22Rv1 (cell line): Measurements from ENCODE around the gene TLNRD1.
"Not testable (repeated sequence)": the region's sequence is repeated elsewhere in the genome, so short reads cannot be mapped to it uniquely, and the experiment has no call there.

ENCODE experiments used
- H3K27ac ChIP-seq: fragments of 450-650 bp; 2 replicates; pipeline ENCODE4 v1.5.1; 2017
- ZFX ChIP-seq: fragments of 450-650 bp; IDR thresholded peaks from 2 replicates; pipeline ENCODE4 v1.6.1; 2017; ENCODE audit warnings: antibody characterized with exemption, borderline replicate concordance
- TF ChIP-seq, protein P1 (sequence below): fragments of 450-650 bp; IDR thresholded peaks from 2 replicates; pipeline ENCODE4 v1.5.1; 2017; ENCODE audit warnings: mild to moderate bottlenecking

TLNRD1 gene

DNA sequence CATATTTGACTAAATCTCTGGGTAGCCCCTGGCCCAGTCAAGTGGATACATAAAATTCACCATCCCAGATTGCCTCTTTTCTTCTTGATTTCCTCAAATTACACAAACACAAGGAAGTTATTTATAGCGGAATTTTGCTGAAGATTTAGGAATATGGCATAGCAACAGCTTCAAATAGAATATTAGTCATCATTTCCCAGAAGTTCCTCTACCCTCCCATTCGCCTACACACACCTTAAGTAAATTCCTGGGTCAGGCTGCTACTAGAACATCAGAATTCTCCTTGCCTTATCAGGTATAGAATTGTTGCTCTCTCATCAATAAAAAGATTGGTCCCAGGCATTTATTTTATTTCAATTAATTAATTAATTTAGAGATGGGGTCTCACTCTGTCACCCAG lies 42.7 kb upstream of the TLNRD1 start:
- no peak overlapping the region for H3K27ac ChIP-seq
- TF ChIP-seq, protein P1, sequence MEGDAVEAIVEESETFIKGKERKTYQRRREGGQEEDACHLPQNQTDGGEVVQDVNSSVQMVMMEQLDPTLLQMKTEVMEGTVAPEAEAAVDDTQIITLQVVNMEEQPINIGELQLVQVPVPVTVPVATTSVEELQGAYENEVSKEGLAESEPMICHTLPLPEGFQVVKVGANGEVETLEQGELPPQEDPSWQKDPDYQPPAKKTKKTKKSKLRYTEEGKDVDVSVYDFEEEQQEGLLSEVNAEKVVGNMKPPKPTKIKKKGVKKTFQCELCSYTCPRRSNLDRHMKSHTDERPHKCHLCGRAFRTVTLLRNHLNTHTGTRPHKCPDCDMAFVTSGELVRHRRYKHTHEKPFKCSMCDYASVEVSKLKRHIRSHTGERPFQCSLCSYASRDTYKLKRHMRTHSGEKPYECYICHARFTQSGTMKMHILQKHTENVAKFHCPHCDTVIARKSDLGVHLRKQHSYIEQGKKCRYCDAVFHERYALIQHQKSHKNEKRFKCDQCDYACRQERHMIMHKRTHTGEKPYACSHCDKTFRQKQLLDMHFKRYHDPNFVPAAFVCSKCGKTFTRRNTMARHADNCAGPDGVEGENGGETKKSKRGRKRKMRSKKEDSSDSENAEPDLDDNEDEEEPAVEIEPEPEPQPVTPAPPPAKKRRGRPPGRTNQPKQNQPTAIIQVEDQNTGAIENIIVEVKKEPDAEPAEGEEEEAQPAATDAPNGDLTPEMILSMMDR = no peak
- no peak for TF ChIP-seq ZFX

DNA sequence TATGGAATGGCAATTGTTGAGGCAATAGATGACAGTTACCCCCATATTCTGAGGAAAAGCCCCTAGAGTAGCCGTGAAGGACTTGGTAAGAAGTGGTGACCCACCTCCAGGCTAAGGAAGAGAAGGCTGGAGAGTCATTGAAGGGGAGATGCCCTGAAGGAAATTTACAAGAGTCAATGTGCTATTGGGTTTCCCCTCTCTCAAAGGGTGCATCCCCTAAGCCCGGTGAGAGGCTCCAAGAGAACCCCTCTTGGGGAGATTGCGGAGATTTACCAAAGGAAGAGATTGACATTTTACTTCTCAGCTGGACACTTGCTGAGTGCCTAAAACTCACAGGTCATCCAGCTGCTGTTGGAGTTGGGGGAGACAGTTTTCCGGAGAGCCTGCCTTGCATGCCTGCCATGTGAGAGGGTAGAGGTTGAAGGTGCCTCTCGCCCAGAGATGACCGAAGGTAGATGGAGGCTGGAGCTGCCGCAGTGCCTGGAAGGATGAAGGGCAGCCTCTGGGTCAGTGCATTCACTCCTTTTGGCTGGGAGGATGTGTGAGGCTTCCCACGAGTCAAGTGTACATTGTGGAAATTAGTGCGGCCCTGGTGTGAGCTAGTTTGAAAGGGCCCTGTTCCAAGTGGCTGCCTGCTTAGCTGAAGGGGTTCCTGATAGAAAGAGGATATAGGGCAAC lies 41.8 kb upstream of the TLNRD1 start:
- H3K27ac ChIP-seq = no peak overlapping the region
- no peak for TF ChIP-seq ZFX
- TF ChIP-seq, protein P1 = no peak

DNA sequence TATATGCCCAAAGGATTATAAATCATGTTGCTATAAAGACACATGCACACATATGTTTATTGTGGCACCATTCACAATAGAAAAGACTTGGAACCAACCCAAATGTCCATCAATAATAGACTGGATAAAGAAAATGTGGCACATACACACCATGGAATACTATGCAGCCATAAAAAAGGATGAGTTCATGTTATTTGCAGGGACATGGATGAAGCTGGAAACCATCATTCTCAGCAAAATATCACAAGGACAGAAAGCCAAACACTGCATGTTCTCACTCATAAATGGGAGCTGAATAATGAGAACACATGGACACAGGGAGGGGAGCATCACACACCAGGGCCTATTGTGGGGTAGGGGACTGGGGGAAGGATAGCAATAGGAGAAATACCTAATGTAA lies 35.3 kb upstream of the TLNRD1 start:
- not testable (repeated sequence) for H3K27ac ChIP-seq

DNA sequence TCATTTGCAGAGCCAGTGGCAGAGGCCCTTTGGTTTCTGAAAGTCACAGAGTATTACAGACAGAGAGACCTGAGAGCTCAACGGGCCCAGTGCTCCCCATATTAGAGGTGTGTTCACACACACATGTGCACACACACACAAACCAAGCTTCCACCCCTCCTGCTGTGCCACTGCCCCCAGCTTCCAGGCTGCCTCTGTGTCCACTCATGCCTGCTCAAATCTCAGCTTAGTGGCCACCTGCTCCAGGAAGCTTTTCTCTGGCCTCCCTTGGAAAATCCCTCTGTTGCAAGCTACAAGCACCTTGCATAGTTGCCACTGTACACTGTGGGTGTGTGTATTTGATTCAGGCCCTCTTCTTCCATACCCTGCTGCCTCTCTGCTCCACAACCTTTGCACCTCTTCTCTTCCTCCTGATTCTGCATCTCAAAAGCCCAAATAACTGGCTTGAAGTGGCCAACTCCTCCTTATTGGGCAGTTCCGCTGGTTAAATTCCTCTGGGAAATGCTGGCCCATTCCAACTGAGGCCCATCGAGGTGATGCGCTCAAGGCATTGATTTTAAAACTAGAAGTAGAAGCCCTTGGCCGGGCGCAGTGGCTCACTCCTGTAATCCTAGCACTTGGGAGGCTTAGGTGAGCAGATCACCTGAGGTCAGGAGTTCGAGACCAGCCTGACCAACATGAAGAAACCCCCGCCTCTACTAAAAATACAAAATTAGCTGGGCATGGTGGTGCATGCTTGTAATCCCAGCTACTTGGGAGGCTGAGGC lies 34.1 kb upstream of the TLNRD1 start:
- TF ChIP-seq, protein P1 = no peak
- TF ChIP-seq ZFX = no peak
- no peak overlapping the region for H3K27ac ChIP-seq

GRCh38 chr15:80967451-80967850 lies 33.3 kb upstream of the TLNRD1 start:
- H3K27ac ChIP-seq = no peak overlapping the region
- TF ChIP-seq, protein P1 = no peak
- no peak for TF ChIP-seq ZFX

- TF ChIP-seq ZFX = no peak
- TF ChIP-seq, protein P1 = no peak
- no peak overlapping the region for H3K27ac ChIP-seq
Observed at GRCh38 chr15:80967991-80968510, 32.7 kb upstream of the TLNRD1 start.

DNA sequence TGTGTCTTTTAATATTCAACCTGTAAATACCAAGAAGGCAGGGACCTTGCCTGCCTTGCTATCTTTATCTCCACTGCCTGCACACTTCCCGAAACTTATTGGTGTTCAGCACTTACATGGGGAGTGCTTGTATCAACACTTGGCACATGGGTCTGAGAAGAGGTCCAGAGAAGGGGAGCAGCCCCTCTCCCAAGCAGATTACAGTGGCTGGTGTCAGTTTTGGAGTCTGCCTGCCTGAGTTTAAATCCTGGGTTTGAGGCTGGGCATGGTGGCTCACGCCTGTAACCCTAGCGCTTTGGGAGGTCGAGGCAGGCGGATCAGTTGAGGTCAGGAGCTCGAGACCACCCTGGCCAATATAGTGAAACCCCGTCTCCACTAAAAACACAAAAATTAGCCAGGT lies 31.4 kb upstream of the TLNRD1 start:
- TF ChIP-seq, protein P1 = no peak
- TF ChIP-seq ZFX = no peak
- H3K27ac ChIP-seq = no peak overlapping the region
